ENCODE data around the gene NPTXR.

- TF ChIP-seq CTCF (IDR thresholded peaks at IDR 0.05; ENCODE audit: low read length) (no peak), EZH2 (IDR thresholded peaks at IDR 0.05; ENCODE audit: borderline replicate concordance, low read length) (no peak)
Measured at GRCh38 chr22:38846412-38846811, 2.6 kb upstream of the NPTXR start.
